HG02678 (cell line): Measurements from ENCODE around the gene LPAR1.
"Not testable (repeated sequence)": the region's sequence is repeated elsewhere in the genome, so short reads cannot be mapped to it uniquely, and the experiment has no call there.

Source experiments
- ATAC-seq: cut with Tn5 transposase; IDR thresholded peaks from one replicate; pipeline ENCODE4 v1.9.1; 2021; ENCODE audit warnings: mild to moderate bottlenecking, moderate library complexity; ENCODE audit not compliant: unreplicated experiment

LPAR1 gene

DNA sequence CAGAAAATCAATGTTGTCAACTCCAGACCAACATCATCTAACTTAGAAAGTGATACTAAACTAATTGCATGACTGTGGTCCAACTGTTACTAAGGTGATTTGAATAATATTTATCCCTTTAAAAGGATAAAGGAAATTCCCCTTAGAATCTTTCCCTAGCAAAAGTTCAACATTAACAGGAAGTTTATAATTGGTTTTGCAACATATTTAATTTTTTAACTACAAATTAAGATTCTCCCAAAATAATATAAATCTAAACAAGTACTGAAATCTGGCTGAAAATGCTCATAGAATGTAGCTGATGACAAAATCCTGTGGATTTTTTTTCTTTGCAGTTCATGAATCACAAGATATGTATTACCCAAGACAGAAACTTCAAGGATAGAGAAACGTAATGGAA, 151.4 kb downstream of the LPAR1 start:
- no peak for ATAC-seq

DNA sequence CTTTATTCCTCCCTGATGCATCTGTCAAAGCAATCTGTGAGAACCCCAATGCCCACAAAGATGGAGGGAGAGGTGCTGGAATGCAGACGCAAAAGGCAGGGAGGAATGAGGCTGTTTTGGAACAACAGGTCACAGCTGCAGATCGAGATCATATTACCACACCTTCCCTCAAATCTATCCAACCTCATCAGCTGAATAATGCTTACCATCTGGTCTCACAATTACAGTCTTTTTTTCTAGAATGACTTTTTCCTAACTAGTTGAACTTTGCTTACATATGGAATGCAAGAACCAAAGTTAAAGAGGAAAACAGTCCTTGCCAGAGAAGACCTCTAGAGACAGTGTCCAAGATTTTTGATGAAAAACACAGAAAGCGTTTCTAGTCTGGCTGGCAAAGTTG, 158.1 kb downstream of the LPAR1 start:
- ATAC-seq: no peak

DNA sequence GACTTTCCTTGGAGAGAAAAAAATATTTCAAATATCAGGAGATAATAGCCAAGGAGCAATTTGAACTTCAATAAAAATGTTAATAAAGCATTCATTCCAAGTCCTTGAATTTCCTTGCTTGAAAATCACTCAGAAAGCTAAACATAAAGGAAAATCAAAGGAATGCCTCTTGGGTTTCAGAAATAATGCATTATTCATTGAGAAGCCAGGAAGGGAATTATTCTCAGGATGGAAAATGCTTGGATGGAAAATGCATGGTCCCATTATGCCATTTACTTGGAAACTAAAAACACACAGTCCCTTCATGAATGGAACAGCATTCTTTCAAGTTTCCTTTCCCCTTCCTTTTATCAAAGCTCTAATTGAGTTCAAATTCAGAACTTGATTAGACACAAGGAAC, 160.9 kb downstream of the LPAR1 start:
- no peak for ATAC-seq

DNA sequence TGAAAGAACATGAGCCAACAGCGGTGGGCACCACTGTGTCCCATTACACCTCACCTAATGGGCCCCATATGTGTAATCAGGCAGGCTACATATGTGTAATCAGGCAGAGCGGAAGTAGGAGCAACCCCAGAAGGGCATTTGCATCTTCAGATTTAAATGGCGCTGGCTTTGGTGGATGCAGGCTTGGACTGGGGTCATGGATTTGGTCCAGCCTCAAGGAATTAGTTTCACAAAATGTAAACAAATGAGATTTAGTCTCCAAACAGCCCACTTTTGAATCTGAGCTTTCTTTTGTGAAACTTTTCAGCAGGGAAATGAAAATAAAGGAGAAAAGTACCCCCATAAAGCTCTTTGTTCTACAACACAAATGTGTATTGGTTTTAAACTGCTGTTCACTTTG, 161.3 kb downstream of the LPAR1 start:
- ATAC-seq: no peak

DNA sequence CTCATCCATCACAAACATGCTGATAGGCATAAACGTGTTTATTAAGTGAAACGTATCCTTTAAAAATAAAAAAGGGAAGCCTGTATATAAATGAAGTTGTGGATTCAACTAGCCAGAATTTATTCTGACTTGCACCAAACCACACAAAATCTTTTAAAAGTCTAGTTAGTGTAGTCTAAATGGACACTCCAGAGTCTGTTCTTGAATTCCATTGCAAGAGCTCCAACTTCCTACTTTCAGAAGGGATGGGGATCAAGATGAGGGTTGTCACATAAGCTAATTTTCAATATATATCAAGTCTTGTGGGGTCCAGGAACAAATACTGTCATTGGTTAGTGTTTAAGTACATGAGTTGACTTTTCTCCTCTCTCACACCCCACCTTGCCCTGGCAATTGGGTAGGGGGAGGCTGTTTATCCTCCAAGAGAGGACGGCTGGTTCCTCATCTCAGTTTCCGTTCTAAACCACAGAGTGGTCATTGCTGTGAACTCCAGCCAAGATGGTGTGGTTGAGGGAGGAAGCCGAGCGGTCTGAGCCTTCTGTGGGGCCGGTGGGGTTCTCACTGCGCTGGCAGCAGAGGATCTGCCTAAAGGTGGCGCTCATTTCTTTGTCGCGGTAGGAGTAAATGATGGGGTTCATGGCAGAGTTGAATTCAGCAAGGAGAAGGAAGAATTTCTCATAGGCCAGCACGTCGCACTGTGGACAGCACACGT, 163.2 kb downstream of the LPAR1 start:
- ATAC-seq: peak; percentile 95

DNA sequence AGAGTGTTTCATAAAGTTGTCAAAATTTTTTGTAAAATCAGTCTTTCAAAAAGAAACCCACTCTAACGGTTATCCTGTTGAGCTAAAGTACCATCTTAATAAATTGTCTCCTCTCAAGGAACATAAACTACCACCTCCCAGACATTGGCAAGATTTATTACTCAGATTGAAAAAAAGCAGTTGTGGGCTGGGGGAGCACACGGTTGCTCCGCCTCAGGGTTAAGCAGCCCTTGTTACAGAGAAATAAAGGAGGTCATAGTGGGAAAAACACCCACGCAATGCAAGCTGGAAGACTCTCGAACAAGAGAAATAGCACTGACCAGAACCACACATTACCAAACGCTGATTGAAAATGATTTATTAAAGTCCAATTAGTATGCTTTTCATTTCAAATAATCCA, 165.3 kb downstream of the LPAR1 start:
- no peak for ATAC-seq

DNA sequence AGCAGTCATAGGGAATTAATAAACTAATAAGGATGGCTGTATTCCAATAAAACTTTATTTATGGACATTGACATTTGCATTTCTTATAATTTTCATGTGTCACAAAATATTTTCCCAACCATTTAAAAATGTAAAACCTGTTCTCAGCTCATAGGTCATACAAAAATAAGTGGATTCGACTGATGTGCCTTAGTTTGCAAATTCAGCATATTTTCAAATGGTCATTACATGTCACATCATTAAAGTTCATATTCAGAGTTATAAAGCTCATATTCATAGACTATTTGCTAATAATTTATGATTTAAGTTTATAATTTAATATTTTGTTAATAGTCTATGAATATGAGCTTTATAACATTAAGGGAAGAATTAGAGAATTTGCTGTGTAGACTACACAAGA, 166.5 kb downstream of the LPAR1 start:
- no peak for ATAC-seq

DNA sequence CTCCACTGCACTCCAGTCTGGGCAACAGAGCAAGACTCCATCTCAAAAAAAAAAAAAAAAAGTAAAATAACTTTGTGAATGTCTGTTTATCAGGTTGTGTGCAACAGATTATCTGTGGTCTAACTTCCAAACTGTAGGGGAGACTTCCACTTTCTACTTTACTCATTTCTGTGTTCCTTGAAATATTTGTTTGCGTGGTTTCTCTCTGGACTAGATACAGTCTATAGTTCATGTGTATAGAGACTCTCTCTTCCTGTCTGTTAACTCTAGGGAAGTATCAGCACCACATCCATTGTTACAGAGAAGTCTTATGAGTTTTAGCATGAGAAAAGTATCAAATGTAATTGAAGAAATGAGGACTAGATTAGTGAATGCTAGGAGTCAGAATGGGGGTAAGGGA, 168.3 kb downstream of the LPAR1 start:
- no peak for ATAC-seq

DNA sequence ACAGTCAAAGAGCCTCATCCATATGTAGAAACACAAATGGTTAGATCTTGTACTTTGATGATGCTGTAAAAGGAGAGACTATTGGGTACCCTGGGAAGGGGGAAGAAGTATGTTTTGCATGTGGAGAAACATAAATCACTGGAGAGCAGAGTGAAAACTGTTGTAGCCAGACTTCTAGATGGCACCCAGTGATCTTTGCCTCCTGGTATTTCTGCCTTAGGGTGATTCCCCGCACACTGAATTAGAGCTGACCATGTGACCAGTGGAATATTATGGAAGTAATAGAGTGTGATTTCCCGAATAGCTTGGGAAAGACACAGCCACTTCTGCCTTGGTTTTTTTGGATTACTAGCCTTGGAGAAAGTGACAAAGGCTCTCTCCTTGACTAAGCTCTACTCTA, 174.3 kb downstream of the LPAR1 start:
- no peak for ATAC-seq

DNA sequence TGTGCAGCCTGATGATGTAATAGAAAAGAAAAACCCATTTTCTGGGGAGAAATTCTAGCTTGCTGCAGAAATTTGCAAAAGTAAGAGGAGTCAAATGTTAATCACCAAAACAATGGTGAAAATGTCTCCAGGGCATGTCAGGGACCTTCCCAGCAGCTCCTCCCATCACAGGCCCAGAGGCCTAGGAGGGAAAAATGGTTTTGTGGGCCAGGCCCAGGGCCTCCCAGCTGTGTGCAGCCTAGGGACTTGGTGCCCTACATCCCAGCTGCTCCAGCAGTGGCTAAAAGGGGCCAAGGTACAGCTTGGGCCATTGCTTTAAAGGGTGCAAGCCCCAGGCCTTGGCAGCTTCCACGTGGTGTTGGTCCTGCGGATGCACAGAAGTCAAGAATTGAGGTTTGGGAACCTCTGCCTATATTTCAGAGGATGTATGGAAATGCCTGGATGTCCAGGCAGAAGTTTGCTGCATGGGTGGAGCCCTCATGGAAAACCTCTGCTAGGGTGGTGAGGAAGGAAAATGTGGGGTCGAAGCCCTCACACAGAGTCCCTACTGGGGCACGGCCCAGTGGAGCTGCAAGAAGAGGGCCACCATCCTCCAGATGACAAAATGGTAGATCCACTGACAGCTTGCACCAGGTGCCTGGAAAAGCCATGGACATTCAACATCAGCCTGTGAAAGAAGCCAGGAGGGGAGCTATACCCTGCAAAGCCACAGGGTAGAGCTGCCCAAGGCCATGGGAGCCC, 176.7 kb downstream of the LPAR1 start:
- ATAC-seq: not testable (repeated sequence)

DNA sequence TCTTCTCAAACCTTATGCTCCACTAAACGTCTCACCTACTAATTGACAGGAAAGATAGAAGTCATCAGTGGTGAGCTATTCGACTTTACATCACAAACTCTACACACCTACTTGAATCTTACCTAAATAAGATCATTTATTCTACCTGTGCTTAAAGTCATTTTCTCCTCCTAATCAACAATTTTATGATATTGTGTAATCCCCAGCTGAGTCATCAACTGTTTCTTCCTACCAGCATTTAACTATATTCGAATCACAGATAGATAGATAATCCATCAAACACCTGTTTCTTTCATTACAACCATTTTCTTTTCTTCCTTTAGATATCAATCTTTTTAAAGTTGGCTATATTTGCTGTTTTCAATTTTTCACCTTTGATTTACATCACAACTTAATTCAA, 181.5 kb downstream of the LPAR1 start:
- ATAC-seq: no peak

DNA sequence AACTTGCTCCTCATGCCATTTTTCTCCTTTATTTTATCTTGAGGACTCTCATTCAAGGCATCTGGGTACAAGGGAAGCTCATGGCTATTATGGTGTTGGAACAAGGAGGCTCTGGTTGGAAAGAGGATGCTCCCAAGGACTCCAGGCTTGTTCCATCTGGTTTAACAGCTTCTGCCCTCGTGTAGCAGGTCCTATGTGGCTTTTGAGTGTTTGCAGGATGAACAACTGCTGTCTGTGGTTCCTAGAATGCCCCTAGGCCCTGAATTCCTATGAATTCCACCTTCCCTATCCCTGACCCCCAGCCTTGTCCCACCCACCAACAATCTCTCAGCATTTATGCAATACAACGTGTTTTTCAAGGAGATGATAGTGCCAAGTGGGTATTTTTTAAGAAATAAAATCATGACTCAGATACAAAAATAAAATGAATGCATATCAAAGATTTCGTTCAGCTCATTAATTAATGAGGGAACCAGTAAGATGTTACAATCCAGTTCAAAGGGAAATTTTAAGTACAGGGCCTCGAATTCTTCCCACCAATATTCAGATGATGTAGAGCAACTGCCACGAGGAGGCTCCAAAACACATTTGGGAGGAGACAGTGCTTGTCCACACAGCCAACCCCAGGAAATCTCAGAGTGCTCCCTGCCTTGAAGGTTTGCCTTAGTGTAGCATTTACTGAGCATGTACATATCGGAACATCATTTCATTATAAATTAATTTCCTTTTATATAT, 187.7 kb downstream of the LPAR1 start:
- no peak for ATAC-seq

DNA sequence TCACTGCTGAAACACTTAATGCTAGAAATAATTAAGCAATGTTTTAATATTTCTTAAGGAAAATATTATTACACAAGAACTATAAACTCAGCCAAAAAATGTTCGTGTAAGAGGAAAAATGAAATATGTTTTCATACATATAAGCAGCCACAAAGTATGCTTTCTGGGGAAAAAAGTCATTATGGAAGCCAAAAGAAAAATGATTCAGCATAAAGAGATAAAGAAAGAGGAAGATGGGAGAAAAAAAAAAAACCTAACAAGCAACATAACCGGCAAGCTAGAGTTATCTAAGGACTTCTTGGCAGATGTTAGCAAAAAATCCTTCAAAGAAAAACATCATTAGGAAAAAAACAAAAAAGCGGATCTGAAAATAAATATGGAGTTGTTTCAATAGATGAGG, 190.6 kb downstream of the LPAR1 start:
- no peak for ATAC-seq

DNA sequence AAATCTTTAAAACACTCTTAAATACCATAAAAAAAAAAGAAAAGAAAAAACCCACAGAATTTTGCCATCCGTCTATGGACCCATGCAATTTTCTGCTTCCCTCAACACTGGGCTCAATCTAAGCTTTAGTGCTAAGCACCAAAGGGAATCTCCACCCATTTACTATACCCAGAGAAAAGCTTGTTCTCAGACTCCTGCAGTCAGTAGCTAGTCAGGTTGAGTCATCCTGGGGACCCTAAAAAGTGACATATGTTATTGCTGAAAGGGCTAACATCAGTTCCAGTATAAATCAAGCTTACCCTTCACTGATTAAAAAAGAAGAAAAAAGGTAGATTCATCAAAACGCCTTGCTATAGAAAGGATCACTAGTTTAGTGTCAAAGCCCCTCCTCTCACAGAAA, 192.1 kb downstream of the LPAR1 start:
- ATAC-seq: no peak

DNA sequence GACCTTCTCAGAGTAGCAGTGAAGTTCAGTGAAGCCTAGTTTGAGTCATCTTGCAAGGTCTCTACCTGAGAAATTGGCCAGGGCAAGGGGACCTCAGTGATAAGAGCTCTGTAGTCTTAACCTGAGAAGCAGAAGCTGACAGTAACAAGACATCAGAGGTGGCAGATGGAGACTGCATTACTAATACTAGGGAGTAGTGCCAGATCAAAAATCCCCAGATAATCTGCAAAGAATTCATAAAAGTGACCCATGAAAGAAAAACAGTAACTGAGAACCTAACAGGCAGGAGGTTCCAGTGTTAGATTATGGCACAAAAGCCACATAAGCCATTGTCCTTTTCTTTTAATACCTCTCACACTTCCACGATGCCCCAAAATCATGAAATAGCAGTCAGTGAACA, 194.1 kb downstream of the LPAR1 start:
- no peak for ATAC-seq

DNA sequence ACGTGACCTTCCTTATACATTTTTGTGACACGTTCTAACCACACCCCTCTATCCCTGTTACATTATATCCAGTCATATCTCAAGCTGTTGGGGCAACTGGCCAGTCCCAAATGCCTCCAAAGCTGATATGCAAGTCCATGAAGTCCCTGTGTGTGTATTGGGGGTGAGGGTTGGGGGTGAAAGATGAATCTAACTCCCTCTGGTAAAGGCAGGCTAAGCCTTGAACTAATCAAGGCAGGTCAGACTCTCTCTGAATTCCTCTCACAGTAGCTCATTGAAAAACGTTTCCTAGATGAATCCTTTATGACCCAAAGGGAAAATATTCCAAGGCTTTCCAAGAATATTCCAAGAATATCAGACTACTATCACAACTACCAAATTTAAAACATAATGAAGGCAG, 195.3 kb downstream of the LPAR1 start:
- ATAC-seq: no peak

DNA sequence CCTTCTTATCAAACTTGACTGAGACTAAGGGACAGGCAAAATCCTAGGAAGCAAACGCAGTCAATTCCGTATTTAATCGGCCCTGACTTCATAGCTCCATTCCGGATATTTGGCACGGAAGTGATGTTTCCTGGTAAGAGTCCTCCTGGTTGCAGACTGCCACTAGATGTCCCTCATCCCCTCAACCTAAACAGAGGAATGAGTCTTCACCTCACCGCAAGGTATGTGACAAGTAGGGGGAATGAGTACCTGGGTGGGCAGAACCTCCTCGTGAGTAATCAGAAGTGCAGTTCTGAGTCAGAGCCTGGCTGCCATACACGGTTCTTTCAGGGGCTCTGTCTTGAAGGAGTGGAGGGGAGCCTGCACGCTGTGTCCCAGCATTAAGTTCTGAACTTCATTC, 196.1 kb downstream of the LPAR1 start:
- ATAC-seq: no peak

DNA sequence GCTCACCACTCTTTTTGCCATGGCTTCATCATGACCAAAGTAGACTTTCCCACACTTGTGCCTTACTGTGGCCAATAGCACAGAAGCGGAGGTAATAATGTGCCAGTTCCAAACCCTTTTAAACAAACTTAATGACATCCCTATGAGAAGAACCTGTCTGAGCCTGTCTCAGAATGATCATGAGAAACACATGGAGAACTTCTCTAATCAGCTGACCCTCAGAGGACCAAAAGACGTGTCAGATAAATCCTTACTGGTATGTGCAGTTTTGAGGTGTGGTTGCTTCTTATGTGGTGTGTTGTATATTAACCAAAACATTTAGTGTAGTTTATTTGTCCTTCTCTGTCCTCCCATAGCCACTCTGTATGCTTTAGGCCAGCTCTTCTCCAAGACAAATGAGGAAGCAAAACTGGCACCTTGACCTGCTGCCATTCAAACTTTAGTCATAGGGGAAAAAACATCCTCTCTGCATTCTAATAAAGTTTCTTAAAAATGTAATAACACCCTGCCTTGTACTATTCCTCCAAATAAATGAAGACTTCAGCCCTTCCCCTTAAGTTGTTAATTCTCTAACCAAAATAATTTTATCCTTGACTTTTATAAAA, 200.8 kb downstream of the LPAR1 start:
- ATAC-seq: peak; percentile 66

DNA sequence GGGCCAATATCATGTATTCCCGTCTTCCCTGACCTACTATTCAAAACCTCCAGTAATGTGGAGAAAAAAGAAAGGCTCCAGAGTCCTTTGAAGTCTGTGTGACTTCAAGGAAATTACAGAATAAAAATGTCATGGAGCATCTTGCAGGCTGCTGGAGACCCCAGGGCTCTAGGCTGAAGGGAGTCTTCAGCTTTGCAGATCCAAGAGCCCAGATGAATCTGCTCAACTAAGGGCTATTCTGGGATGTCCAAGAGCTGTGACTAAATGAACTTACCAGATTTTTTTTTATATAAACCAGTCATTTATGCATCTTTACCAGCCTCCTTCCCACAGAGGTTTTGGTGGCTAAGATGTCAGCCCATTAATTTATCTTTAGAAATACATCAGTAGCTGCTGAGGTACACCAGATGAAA, 202.4 kb downstream of the LPAR1 start:
- ATAC-seq: no peak

DNA sequence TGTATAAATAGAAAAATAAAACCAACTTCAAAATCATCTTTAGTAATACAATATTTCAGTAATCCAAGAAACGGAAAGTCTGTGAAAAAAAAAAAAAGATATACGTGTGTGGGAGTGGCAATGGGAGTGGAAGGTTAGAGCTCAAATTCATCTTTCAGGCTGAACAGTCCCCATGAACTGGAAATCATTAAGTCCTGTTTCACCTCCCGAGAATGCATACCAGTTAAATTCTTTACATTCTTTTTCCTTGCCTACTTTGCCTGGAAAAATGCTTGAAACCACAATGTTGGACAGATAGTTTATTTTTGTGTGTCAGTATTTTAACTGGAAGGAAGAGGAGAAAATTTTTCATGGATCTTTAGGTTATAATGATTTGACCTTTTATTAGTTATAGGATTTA, 202.9 kb downstream of the LPAR1 start:
- ATAC-seq: no peak

DNA sequence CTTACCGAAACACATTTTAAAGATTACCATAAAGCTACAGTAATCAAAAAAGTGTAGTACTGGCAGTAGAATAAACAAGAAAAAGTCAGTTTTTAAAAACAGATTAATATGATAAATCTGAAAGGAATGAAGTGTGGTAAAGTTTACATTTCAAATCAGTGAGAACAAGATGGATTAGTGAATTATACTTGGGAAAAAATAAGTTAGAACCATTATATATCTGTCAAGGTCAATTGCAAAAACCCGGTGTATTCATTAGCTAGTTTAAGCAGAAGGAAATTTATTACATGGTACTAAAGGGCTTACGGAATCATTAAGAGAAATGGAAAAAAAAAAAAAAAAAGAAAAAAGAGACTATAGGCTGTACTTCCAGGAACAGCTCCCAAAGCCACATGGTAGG, 205.3 kb downstream of the LPAR1 start:
- no peak for ATAC-seq

DNA sequence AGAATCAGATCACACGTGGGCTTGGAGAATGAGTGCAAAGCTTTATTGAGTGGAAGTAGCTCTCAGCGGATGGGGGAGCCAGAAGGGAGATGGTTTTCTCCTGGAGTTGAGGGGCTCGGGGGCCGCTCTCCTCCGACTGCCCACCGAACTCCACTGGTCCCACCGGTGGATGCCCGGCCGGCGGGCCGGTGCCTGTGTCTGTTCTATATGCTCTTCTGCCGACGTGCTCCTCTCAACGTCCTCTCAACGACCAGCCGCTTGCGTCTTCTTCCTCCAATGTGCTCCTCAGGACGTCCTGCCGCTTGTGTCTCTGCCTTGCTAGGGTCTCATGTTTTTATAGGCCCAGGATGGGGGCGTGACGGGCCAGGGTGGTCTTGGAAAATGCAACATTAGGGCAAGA, 207.8 kb downstream of the LPAR1 start:
- no peak for ATAC-seq
